Upper lobe of right lung (tissue), 1 donor: ENCODE measurements around the gene FBXO47. TPM values are rescaled to one million over a fixed set of nuclear protein-coding genes. Genes with fewer than 3 reads are reported as not detected.

ENCODE experiments used
- ATAC-seq: fragments of 200-7000 bp; cut with Tn5 transposase; one replicate; pipeline ENCODE4 v1.9.1; 2020; ENCODE audit warnings: mild to moderate bottlenecking, moderate library complexity
- DNase-seq: peaks from one replicate; pipeline ENCODE4 v3.0.0-alpha.2; 2020
- H3K27ac ChIP-seq: fragments of 200-600 bp; one replicate; pipeline ENCODE4 v1.8.0; 2022
- H3K27me3 ChIP-seq: fragments of 200-600 bp; one replicate; pipeline ENCODE4 v1.8.0; 2022; ENCODE audit warnings: mild to moderate bottlenecking
- H3K36me3 ChIP-seq: fragments of 200-600 bp; one replicate; pipeline ENCODE4 v1.8.0; 2022
- H3K4me1 ChIP-seq: fragments of 200-600 bp; one replicate; pipeline ENCODE4 v1.8.0; 2022
- H3K4me3 ChIP-seq: fragments of 200-600 bp; one replicate; pipeline ENCODE4 v1.8.0; 2022; ENCODE audit warnings: mild to moderate bottlenecking
- H3K9me3 ChIP-seq: fragments of 200-600 bp; one replicate; pipeline ENCODE4 v1.8.0; 2022
- CTCF ChIP-seq: fragments of 200-600 bp; IDR thresholded peaks from one replicate; pipeline ENCODE4 v1.8.0; 2022; ENCODE audit warnings: antibody characterized with exemption
- intact Hi-C: fragments of 100-400 bp; cut with DNase I; formaldehyde crosslinking; loops from one replicate; pipeline ENCODE4 v1.11.0; 2022
- total RNA-seq: library from RNA; stranded (reverse); fragmentation: NEBNext Ultra II Directional; extraction: Animal tissue kit (Norgen Biotek cat#: 25700); gene quantifications from one replicate; pipeline ENCODE4 v1.2.1, GENCODE V29; 2021
- donor health status: DM: no; HTN: yes; CAD: no; lungs with severe emphysema.

Gene FBXO47
- total RNA-seq, 1 donor from 2014 or later: not detected

- no peaks in the 10 kb centered on the region for H3K9me3 ChIP-seq
- peaks cover 85% of the 10 kb centered on the region for H3K4me1 ChIP-seq
- H3K36me3 ChIP-seq: peaks cover 65% of the 10 kb centered on the region
- ATAC-seq (no peak), DNase-seq (no peak)
- H3K27me3 ChIP-seq: no peaks in the 10 kb centered on the region
- TF ChIP-seq CTCF: no peak
- H3K27ac ChIP-seq: peak overlapping the region; percentile 81
- H3K4me3 ChIP-seq: no peak overlapping the region
- intact Hi-C loops: no loop called here
These were observed 70.8 kb downstream of the FBXO47 start for GRCh38 chr17:38896346-38896954.

DNA sequence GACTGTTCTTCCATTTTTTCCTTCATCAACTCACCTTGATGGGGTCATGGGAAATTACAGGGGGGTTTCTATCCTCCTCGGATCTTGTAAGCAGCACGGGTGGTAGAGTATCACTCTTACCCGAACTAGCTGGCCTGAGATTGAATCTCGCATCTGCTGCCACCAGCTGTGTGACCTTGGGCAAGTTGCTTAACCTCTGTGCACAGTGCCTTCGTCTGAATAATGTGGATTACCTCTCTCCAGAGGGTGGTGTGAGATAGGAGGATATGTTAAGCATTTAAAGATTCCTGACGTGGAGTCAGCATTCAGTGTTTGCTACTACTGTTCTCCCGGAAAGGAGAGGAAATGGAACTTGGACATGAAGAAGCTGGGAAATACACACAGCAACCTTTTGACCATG, 72.9 kb downstream of the FBXO47 start:
- intact Hi-C loops: no loop called here
- peaks cover 78% of the 10 kb centered on the region for H3K36me3 ChIP-seq
- peak overlapping the region; percentile 59 for H3K27ac ChIP-seq
- no peaks in the 10 kb centered on the region for H3K9me3 ChIP-seq
- H3K4me1 ChIP-seq: peaks cover 67% of the 10 kb centered on the region
- H3K4me3 ChIP-seq: no peak overlapping the region
- DNase-seq (no peak), ATAC-seq (no peak)
- TF ChIP-seq CTCF: no peak
- H3K27me3 ChIP-seq: no peaks in the 10 kb centered on the region

DNA sequence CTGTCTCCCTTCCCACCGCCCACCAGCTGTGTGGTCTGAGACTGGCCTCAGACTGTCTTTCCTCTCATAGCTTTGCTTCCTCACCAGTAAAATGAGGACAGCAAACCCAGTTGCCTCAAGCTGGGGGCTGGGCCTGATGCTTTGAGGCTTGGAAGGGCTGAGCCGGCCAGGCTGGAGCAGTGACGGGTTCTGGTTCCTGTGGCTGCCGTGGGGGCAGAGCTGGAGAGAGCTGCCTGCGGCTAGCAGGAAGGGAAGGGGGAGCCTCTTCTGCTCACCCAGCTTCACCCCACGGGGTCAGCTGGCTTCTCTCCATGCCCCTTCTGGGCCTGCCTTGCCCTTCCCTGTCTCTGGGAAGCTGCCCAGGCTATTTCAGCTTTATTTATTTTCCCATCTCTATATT, 73.6 kb downstream of the FBXO47 start:
- intact Hi-C loops: no loop called here

DNA sequence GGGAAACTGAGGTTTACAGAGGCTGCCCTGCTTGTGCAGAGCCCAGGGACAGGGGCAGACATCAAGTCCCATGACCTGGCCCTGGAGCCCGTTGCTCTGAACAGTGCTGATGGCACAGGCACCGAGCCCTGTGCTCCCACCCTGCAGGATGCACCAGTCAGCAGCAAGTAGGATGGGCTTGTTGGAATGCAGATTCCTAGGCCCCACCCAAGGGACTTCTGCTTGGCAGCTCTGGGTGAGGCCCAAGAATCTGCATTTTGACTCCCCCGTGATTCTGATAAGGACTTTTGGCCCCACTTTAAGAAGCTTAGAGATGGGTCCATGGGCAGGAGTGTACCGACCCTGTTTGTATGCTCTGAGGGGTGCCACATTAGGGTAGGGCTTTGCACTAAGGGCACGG, 74.1 kb downstream of the FBXO47 start:
- intact Hi-C loops: no loop called here
- Histone ChIP-seq H3K27ac (peak overlapping the region; percentile 59), H3K4me1 (peaks cover 55% of the 10 kb centered on the region), H3K4me3 (no peak overlapping the region), H3K9me3 (no peaks in the 10 kb centered on the region), H3K36me3 (peaks cover 76% of the 10 kb centered on the region), H3K27me3 (no peaks in the 10 kb centered on the region)
- ATAC-seq (no peak), DNase-seq (no peak)
- no peak for TF ChIP-seq CTCF

More for the DNA sequence above, 73.6 kb downstream of the FBXO47 start:
- Histone ChIP-seq H3K4me1 (peaks cover 60% of the 10 kb centered on the region), H3K9me3 (no peaks in the 10 kb centered on the region), H3K27me3 (no peaks in the 10 kb centered on the region), H3K4me3 (no peak overlapping the region), H3K36me3 (peaks cover 77% of the 10 kb centered on the region), H3K27ac (peak overlapping the region; percentile 59)
- DNase-seq: peak; percentile 77
- peak; percentile 76 for ATAC-seq
- no peak for TF ChIP-seq CTCF

DNA sequence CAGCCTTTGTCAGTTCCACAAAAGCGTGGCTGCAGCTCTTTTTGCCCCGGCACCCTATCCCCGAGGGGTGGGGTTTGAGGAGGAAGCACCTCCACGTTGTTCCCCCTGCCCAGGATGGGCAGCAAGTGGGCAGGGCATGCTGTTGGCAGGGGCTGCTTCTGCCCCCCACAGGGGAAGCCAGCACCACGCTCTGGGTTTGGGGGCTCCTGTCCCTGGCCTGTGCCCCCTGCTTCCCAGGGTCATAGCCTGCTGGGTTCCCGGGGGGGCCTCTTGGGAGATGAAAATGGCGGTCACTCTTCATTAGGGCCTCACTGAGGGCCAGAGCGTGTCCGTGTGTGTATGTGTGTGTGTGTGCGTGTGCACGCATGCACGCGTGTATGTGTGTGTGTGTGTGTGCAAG, 74.6 kb downstream of the FBXO47 start:
- no peak overlapping the region for H3K27ac ChIP-seq
- no peak for TF ChIP-seq CTCF
- no peaks in the 10 kb centered on the region for H3K9me3 ChIP-seq
- DNase-seq (no peak), ATAC-seq (no peak)
- intact Hi-C loops: no loop called here
- H3K4me1 ChIP-seq: peaks cover 50% of the 10 kb centered on the region
- H3K27me3 ChIP-seq: no peaks in the 10 kb centered on the region
- H3K4me3 ChIP-seq: no peak overlapping the region
- peaks cover 76% of the 10 kb centered on the region for H3K36me3 ChIP-seq

GRCh38 chr17:38892083-38892482, 75.1 kb downstream of the FBXO47 start:
- no peaks in the 10 kb centered on the region for H3K27me3 ChIP-seq
- intact Hi-C loops: no loop called here
- H3K9me3 ChIP-seq: no peaks in the 10 kb centered on the region
- ATAC-seq (no peak), DNase-seq (no peak)
- peaks cover 76% of the 10 kb centered on the region for H3K36me3 ChIP-seq
- no peak overlapping the region for H3K27ac ChIP-seq
- H3K4me3 ChIP-seq: no peak overlapping the region
- no peak for TF ChIP-seq CTCF
- H3K4me1 ChIP-seq: peaks cover 45% of the 10 kb centered on the region
